Activated naive CD8-positive, alpha-beta T cell treated with anti-CD3 and anti-CD28 coated beads, Interleukin-2, amount 50 U/mL, for 16 hours (primary cell): ENCODE results near the gene FSTL4.
"Not testable (repeated sequence)": the region's sequence is repeated elsewhere in the genome, so short reads cannot be mapped to it uniquely, and the experiment has no call there.

Experiments used
- DNase-seq: peaks from one replicate; pipeline ENCODE4 v3.0.0-alpha.2; 2020; ENCODE audit warnings: low read depth, low spot score

Gene FSTL4

DNA sequence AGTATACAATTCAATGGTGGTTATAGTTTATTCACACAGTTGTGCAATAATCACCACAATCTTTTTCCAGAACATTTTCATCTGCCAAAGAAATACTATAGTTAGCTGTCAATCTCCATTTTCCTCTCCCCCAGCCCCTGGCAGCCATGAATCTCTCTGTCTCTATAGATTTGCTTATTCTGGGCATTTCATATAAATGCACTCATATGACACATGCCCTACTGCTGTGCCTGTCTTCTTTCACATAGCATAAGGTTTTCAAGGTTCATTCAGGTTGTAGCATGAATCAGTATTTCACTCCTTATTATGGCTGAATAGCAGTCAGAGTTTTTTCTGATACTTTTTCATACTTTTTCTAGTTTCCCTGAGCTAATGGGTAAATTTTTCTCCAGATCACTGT, 432.9 kb downstream of the FSTL4 start:
- DNase-seq = no peak

- DNase-seq = not testable (repeated sequence)
Observed at GRCh38 chr5:133170756-133171387, 441.5 kb downstream of the FSTL4 start.

- DNase-seq = no peak
Observed at GRCh38 chr5:133164759-133165158, 447.6 kb downstream of the FSTL4 start.

GRCh38 chr5:133163839-133164238, 448.5 kb downstream of the FSTL4 start:
- no peak for DNase-seq

- DNase-seq = no peak
Observed at GRCh38 chr5:133159543-133159942, 452.8 kb downstream of the FSTL4 start.

DNA sequence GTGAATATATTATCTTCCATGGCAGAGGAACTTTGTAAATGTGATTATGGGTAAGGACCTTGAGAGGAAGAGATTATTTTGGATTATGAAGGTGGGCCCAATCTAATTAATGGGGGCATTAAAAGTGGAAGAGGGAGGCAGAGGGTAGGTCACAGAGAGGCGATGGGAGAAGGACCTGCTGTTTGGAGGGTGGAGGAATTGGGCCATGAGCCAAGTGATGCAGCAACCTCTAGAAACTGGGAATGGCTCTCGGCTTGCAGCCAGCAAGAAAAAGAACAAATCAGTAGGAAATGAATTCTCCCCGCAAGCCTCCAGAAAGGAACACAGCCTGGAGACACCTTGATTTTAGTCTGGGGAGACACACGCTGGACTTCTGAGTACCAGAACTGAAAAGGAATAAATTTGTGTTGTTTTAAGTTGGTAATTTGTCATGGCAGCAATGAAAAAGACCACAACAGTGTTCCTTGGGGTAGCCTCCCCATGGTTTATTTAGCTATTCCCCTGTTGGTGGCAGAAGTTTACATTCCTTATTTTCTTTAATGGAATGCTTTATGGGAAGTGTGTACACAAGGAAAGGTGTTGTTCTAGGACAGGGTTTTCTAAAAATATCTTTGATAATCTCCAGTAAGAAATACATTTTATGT, 456.9 kb downstream of the FSTL4 start:
- DNase-seq = no peak

DNA sequence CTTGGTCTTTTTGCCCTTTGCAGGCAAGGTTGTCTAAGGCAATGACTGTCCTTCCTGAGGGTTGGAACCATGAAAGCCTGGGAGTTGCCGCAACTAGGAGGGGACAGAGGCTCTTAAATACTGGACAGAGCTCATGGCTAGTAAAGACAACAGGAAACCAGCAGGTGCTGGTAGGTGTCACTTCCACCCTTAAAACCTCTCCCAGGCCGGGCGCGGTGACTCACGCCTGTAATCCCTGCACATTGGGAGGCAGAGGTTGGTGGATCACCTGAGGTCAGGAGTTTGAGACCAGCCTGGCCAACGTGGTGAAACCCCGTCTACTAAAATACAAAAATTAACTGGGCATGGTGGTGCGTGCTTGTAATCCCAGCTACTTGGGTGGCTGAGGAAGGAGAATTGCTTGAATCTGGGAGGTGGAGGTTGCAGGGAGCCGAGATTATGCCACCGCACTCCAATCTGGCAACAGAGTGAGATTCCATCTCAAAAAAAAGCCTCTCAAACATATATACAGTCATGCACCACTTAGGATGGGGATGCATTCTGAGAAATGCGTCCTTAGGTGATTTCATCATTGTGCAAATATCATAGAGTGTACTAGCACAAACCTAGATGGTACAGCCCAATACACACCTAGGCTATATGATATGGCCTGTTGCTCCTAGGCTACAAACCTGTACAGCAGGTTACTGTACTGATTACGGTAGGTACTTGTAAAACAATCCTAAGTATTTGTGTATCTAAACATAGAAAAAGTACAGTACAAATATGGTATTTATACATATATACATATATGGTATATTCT, 457.9 kb downstream of the FSTL4 start:
- DNase-seq = no peak

- DNase-seq = no peak
Observed at GRCh38 chr5:133150909-133151544, 461.3 kb downstream of the FSTL4 start.

DNA sequence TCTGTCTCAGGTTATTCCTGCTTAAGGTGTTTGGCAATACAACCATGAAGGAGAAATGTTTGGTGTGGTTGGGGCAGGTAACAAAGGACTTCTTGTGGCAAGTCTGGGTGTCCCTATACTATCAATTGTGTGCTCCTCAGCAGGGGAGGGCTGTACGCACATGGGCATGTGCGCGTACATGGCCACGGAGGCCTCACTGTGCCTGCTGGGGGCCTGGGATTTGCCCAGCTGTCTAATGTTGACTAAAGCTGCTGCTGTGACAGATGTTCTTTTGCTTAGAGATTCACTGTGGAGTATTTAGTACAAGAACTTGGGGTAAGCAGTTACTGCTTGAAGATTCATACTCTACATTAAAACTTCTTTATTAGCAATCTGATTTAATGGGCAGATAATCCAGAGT, 463.0 kb downstream of the FSTL4 start:
- no peak for DNase-seq

DNA sequence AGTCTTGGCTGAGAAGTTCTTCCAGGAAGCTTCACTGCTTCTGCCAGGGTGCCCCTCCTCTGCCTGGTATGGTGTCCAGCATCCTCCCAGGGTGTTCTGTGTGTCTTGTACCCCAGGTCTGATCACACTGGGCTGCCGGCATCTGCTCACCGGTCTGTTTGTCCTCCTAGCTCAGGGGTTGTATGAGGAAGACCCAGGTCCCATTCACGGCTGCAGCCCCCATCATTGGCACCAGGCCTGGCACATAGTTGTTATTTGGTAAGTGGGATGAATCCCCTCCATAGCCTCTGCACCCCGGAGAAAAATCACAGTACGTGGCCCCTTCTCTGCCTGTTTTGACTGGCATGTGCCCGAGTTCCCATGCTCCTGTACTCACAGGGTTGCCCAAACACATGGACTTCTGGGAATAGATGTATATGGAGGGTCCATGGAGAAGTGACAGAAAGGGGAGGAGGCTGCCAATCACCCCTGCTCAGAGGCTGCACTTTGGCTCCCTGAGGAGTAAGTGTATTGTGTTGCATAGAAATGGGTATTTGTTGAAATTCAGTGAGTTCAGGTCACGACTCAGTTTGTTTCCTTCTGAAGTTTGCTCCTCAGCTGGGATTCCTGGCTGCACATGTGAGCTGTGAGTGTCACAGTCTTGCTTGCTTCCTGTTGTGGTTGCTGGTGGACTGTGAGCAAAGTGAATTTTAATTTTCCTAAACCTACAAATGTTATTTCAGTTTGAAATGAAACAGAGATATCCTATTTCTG, 464.4 kb downstream of the FSTL4 start:
- DNase-seq = no peak

- DNase-seq = no peak
Observed at GRCh38 chr5:133147411-133147810, 464.9 kb downstream of the FSTL4 start.
